Measurements from ENCODE around the gene LDB2.

Gene LDB2

GRCh38 chr4:16835597-16836247 lies 62.7 kb downstream of the LDB2 start:
- H3K4me3 ChIP-seq (replicated peaks in 1 of 2; ENCODE audit: low read depth in 2 of 2, low read length in 2 of 2): no peak overlapping the region
- no peak for TF ChIP-seq CTCF (IDR thresholded peaks at IDR 0.05; ENCODE audit: low read depth, low read length)
- no peak for DNase-seq (ENCODE audit: low read depth in 2 of 2)

GRCh38 chr4:16834814-16835213 lies 63.6 kb downstream of the LDB2 start:
- DNase-seq (ENCODE audit: low read depth in 2 of 2): no peak
- TF ChIP-seq CTCF (IDR thresholded peaks at IDR 0.05; ENCODE audit: low read depth, low read length): no peak
- no peak overlapping the region for H3K4me3 ChIP-seq (replicated peaks in 1 of 2; ENCODE audit: low read depth in 2 of 2, low read length in 2 of 2)

- H3K4me3 ChIP-seq (replicated peaks in 1 of 2; ENCODE audit: low read depth in 2 of 2, low read length in 2 of 2): no peak overlapping the region
- DNase-seq (ENCODE audit: low read depth in 2 of 2): no peak
Measured at GRCh38 chr4:16833722-16834121, 64.7 kb downstream of the LDB2 start.

GRCh38 chr4:16830081-16830480 lies 68.4 kb downstream of the LDB2 start:
- DNase-seq (ENCODE audit: low read depth in 2 of 2): no peak
- H3K4me3 ChIP-seq (replicated peaks in 1 of 2; ENCODE audit: low read depth in 2 of 2, low read length in 2 of 2): no peak overlapping the region
- TF ChIP-seq CTCF (IDR thresholded peaks at IDR 0.05; ENCODE audit: low read depth, low read length): no peak

More at GRCh38 chr4:16833722-16834121, 64.7 kb downstream of the LDB2 start:
- TF ChIP-seq CTCF (IDR thresholded peaks at IDR 0.05; ENCODE audit: low read depth, low read length): no peak

GRCh38 chr4:16827794-16828724 lies 70.4 kb downstream of the LDB2 start:
- no peak overlapping the region for H3K4me3 ChIP-seq (replicated peaks in 1 of 2; ENCODE audit: low read depth in 2 of 2, low read length in 2 of 2)
- TF ChIP-seq CTCF (IDR thresholded peaks at IDR 0.05; ENCODE audit: low read depth, low read length): no peak
- DNase-seq (ENCODE audit: low read depth in 2 of 2): peak in 1 of 2 donors; percentile 5

GRCh38 chr4:16827045-16827444 lies 71.4 kb downstream of the LDB2 start:
- TF ChIP-seq CTCF (IDR thresholded peaks at IDR 0.05; ENCODE audit: low read depth, low read length): no peak
- no peak overlapping the region for H3K4me3 ChIP-seq (replicated peaks in 1 of 2; ENCODE audit: low read depth in 2 of 2, low read length in 2 of 2)
- DNase-seq (ENCODE audit: low read depth in 2 of 2): no peak
